Activated CD8-positive, alpha-beta memory T cell treated with anti-CD3 and anti-CD28 coated beads for 36 hours (primary cell): ENCODE results near the gene ERCC6L. TPM values are rescaled to one million over a fixed set of nuclear protein-coding genes. Genes with fewer than 3 reads are reported as not detected.
"Not testable (repeated sequence)": the region's sequence is repeated elsewhere in the genome, so short reads cannot be mapped to it uniquely, and the experiment has no call there.

Experiments used
- CTCF ChIA-PET: fragments of 350-600 bp; sonication (Branson Sonifier 250); formaldehyde crosslinking; loops from one replicate; lab custom pipeline; 2021; ENCODE audit warnings: antibody characterized with exemption; lab: Charles Lee
- POLR2A ChIA-PET: fragments of 350-600 bp; sonication (Branson Sonifier 250); formaldehyde crosslinking; loops from one replicate; lab custom pipeline; 2021; ENCODE audit warnings: antibody characterized with exemption; lab: Charles Lee
- total RNA-seq, 2 experiments: library from RNA; stranded (reverse); gene quantifications; one replicate each; pipeline ENCODE4 v1.2.3, GENCODE V29; 2021

The ERCC6L gene
- total RNA-seq, 2 experiments from 2014 or later = 12.0 to 12.6 TPM

DNA sequence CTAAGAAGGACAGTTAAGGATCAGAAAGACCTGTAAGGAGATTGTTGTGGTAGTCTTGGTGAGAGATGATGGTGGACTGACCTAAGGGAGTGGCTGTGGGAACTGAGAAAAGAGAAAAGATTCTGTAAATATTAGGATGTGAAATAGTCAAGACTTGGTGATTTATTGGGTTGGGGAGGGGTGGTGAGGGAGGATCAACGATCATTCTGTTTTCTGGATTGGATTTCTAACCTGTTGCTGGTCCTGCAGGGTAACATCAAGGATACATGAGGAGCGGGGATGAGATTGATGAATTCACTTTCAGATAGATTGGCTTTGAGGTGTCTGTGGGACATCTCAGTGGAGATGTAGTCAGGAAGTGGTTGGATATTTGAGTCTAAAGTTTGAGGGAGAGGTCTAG, 55.9 kb downstream of the ERCC6L start:
- POLR2A ChIA-PET = no interaction called here
- CTCF ChIA-PET = no interaction called here

DNA sequence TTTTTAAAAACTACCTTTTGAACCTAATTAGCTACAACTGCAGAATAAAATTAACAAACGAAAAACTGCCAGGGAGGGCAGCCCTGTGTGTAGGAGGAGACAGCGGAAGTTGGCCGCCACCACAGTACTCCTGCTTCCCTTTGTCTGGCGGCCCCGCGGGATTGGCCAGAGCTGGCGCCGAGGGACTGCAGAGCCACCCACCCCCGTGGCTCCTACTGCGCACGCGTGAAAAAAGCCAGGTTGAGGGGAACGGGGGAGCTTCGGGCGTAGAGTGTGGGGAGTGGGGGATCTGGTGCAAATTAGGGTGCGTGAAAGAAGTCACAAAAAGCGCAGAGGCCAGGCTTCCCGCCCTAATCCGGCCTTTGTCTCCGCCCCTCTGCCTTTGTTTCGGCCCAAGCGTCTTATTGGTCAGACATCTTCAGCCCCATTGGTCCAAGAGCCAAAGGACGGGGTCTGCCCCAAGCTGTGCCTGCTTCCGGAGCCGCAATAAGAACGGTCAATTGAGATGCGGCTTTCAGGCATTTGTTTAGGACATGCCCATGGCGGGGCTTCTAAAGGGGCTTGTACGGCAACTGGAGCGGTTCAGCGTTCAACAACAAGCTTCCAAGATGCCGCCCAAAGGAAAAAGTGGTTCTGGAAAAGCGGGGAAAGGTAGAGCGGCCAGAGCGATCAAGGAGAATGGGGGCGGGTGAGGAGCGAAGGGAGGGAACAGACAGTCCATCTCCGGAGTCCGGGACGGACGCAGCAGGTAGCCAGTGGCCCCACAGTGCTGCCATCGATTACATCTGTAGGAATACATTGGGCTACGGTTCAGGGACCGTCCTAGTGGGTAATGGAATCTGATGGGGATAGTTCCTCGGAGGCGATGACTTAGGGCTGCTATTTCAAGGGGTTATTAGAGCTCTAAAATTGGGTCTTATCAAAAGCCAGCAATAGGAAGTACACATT, 57.4 kb downstream of the ERCC6L start, which contains the start of gene PIN4:
Gene PIN4, plus strand, starts transcription at position 580 of the 948 bp plus-strand sequence. Its CDS starts 29 bp downstream, at position 609.
- CTCF ChIA-PET = interaction anchor here (0.8 kb wide), 1 partner anchor 20 kb away, joined by 3 read pairs; no protein-coding TSS in a partner anchor
- POLR2A ChIA-PET = interaction anchor here (0.6 to 1.4 kb wide), 3 partner anchors 57 to 1934 kb away, joined by 4 to 5 read pairs (median 4); partner anchors contain the start of genes ERCC6L and RPS4X

DNA sequence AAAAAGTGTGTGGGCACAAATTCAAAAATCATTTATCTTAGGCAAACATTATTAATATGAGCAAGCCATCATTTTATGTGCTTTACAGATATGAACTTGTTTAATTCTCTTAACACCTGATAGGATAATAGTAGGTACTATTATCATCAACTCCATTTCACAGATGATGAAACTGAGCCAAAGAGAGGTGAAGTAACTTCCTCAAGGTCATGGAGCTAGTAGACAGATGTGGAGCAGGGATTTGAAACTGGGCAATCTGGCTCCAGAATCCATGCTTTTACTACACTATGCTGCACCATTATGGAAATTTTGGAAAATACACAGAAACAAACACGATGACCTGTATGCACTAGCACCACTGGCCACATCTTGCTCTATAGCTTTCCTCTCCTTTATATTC, 58.3 kb downstream of the ERCC6L start:
- CTCF ChIA-PET = interaction anchor here (0.8 kb wide), 1 partner anchor 21 kb away, joined by 3 read pairs; no protein-coding TSS in a partner anchor
- POLR2A ChIA-PET = interaction anchor here (1.4 kb wide), 1 partner anchor 58 kb away, joined by 4 read pairs; the partner anchor contains the start of gene ERCC6L

DNA sequence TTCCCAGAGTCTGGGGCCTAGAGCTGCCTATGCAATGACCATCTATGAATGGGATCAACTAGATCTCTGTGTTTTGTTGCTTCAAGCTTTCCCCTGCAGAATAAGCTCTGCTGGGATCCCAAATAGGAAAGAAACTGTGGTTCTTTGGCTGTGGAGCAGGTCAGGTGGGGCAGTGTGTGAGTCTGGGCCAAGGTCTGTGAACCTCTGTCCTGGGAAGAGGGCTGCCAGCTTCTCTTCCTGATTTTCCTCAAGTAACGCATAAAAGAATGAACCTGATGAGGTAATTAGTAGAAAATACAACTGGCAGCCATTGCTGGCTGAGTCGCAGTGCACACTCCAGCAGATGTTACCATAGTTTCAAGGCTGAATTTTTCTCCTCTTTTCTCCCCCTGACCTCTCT, 61.8 kb downstream of the ERCC6L start:
- POLR2A ChIA-PET = no interaction called here
- CTCF ChIA-PET = no interaction called here

DNA sequence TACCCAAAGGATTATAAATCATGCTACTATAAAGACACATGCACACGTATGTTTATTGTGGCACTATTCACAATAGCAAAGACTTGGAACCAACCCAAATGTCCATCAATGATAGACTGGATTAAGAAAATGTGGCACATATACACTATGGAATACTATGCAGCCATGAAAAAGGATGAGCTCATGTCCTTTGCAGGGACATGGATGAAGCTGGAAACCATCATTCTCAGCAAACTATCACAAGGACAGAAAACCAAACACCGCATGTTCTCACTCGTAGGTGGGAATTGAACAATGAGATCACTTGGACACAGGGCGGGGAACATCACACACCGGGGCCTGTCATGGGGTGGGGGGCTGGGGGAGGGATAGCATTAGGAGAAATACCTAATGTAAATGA, 62.5 kb downstream of the ERCC6L start:
- POLR2A ChIA-PET, CTCF ChIA-PET: not testable (repeated sequence)

DNA sequence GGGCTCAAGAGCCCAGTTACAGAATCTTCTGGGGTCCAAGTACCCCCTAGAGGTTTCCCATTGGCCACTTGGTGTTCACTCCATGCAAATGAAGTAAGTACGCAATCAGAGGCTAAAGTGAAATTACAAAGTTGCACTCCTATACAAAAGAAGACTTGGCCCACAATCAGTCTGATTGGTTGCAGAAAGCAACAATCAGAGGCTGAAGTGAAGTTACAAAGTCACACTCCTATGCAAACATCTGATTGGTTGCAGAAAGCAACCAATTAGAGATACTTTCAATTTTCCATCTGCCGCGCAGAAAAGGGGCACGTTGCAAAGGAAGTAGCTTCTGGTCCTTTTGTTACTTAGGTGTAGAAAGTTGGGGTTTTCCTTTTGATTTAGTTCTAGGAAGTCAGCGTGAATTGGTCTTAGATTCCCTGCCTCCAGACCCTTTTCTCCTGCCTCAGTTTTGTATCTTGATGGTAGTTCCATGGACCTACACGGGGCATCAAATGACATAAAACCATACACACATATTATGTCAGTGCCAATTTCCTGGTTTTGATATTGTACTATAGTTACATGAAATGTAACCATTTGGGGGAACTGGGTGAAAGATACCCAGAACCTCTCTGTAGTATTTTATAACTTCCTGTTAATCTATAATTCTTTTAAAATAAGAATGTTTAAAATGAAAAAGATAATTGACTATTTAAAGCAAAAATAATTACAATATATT, 69.7 kb downstream of the ERCC6L start:
- ChIA-PET POLR2A (no interaction called here), CTCF (no interaction called here)

DNA sequence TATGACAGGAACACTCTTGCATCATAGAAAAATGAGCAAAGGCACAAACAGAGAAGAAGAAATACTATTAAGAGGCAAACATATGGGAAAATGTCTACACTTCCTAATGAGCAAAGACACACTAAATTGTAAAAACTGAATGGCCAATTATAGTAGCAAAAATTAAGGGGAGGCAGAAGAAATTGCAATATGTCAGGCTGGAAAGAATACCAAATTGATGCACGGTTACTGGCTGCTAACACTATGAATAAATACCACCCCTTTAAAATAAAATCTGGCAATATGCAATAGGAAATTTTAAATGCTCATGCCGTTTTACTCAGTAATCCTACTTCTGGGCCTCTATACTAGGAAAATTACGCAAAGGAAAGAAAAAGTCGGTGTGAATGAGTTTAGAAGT, 73.3 kb downstream of the ERCC6L start:
- ChIA-PET CTCF (no interaction called here), POLR2A (no interaction called here)

DNA sequence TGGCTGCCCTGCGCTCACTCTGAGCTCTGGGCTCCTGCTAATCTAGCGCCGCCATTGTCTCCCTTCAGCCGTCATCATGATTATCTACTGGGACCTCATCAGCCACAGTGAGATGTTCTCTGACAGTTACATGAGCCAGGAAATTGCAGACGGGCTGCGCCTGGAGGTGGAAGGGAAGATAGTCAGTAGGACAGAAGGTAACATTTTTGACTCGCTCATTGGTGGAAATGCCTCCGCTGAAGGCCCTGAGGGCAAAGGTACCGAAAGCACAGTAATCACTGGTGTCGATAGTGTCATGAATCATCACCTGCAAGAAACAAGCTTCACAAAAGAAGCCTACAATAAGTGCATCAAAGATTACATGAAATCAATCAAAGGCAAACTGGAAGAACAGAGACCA, 79.1 kb downstream of the ERCC6L start:
- ChIA-PET CTCF (no interaction called here), POLR2A (no interaction called here)

DNA sequence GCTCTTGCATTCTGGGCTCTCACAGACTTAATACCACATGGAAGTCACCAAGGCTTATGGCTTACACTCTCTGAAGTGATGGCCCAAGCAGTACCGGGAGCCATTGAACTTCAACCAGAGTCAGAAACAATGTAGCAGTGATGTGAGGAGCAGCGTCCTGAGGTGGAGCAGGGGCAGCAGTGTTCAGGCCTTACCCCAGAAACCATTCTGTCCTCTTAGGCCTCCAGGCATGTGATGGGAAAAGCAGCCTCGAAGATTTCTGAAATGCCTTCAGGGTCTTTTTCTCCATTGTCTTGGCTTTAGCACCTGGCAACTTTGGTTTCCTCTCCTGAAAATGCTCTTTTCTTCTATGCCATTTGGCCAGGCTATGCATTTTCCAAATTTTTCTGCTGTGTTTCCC, 80.1 kb downstream of the ERCC6L start:
- ChIA-PET POLR2A (no interaction called here), CTCF (no interaction called here)

Other genes starting within 250 kb of the ERCC6L start
- gene RTL5, start 107.1 kb downstream of the ERCC6L start, total RNA-seq = under 1 TPM; 0.42 to 0.44 TPM
- gene PIN4, start 57.3 kb downstream of the ERCC6L start, total RNA-seq = 1 to 10 TPM; 6.2 to 8.6 TPM
- 1,000 to 10,000 TPM; 1,224 to 1,237 TPM for gene RPS4X, start 38.2 kb upstream of the ERCC6L start, total RNA-seq
- under 1 TPM in 1 of 2 experiments, not detected in 1; 0.46 TPM for gene CITED1, start 66.9 kb upstream of the ERCC6L start, total RNA-seq